Measurements from ENCODE around the gene SORCS2.

DNA sequence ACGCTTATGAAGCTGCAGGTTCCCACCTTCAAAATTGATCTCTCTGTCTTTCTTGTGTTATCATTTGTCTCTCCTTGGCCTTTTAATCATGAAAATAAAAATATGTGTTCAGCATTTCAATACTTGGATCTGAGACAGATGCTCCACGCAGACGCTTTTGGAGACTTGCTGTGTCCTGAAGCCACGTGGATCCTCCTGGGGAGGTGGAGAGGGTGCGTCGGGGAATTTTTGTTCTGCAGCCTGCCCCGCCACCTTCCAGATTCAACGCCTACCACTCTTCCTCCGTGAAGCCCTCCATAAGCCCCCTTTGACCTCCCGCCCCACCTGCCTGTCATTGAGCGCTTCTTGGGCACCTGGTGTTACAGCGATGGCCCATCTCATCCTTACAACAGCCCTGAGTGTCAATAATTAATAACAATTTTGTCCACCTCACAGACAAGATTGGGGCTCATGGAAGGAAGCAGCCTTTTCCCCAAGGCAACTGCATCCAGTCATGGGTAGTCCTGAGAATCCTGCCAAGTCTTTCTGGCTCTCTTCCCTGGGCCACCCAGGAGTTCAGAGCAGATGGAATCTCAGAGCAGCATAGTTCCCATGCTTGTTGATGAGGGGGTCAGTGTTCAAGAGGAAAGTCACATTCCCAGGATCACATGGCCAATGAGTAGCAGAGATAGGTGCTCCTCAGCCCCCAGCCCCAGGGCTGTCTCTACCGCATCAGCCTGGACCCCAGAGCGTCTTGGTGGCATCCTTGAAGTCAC is 415.0 kb downstream of the SORCS2 start:
- TF ChIP-seq, protein P1, sequence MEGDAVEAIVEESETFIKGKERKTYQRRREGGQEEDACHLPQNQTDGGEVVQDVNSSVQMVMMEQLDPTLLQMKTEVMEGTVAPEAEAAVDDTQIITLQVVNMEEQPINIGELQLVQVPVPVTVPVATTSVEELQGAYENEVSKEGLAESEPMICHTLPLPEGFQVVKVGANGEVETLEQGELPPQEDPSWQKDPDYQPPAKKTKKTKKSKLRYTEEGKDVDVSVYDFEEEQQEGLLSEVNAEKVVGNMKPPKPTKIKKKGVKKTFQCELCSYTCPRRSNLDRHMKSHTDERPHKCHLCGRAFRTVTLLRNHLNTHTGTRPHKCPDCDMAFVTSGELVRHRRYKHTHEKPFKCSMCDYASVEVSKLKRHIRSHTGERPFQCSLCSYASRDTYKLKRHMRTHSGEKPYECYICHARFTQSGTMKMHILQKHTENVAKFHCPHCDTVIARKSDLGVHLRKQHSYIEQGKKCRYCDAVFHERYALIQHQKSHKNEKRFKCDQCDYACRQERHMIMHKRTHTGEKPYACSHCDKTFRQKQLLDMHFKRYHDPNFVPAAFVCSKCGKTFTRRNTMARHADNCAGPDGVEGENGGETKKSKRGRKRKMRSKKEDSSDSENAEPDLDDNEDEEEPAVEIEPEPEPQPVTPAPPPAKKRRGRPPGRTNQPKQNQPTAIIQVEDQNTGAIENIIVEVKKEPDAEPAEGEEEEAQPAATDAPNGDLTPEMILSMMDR (conservative IDR thresholded peaks at IDR 0.05; ENCODE audit: low read depth, low read length) = no peak
- TF ChIP-seq POLR2A (IDR thresholded peaks at IDR 0.05; ENCODE audit: low read depth, low read length) = no peak
- no peak for TF ChIP-seq BHLHE40 (IDR thresholded peaks at IDR 0.05; ENCODE audit: low read depth, low read length)
- no peak for TF ChIP-seq FOS (IDR thresholded peaks at IDR 0.05; ENCODE audit: low read depth, low read length)
- TF ChIP-seq MAFK (IDR thresholded peaks at IDR 0.05; ENCODE audit: low read depth, low read length) = no peak
- no peak for TF ChIP-seq CHD1 (IDR thresholded peaks at IDR 0.05; ENCODE audit: low read depth, low read length)
- TF ChIP-seq, protein P2, sequence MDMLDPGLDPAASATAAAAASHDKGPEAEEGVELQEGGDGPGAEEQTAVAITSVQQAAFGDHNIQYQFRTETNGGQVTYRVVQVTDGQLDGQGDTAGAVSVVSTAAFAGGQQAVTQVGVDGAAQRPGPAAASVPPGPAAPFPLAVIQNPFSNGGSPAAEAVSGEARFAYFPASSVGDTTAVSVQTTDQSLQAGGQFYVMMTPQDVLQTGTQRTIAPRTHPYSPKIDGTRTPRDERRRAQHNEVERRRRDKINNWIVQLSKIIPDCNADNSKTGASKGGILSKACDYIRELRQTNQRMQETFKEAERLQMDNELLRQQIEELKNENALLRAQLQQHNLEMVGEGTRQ (IDR thresholded peaks at IDR 0.05; ENCODE audit: low read depth, low read length) = no peak
- no peak for TF ChIP-seq MXI1 (IDR thresholded peaks at IDR 0.05; ENCODE audit: borderline replicate concordance, low read depth, low read length)
- no peak for TF ChIP-seq RFX5 (IDR thresholded peaks at IDR 0.05; ENCODE audit: low read depth, low read length)
- TF ChIP-seq SMC3 (IDR thresholded peaks at IDR 0.05; ENCODE audit: low read depth, low read length) = no peak
- TF ChIP-seq CEBPB (IDR thresholded peaks at IDR 0.05; ENCODE audit: low read depth, low read length) = no peak
- no peak for TF ChIP-seq NFE2L2 (IDR thresholded peaks at IDR 0.05; ENCODE audit: low read depth, low read length)
- TF ChIP-seq RCOR1 (IDR thresholded peaks at IDR 0.05; ENCODE audit: insufficient replicate concordance, low read length) = no peak
